Measurements from ENCODE around the gene FAM107B. TPM values are rescaled to one million over a fixed set of nuclear protein-coding genes. Genes with fewer than 3 reads are reported as not detected.

FAM107B gene
- total and polyA plus RNA-seq, 2 of the 8 experiments (the other 6 are each of a cell fraction or from before 2014, with no cell fraction given), result 7.5 to 28.1 TPM

DNA sequence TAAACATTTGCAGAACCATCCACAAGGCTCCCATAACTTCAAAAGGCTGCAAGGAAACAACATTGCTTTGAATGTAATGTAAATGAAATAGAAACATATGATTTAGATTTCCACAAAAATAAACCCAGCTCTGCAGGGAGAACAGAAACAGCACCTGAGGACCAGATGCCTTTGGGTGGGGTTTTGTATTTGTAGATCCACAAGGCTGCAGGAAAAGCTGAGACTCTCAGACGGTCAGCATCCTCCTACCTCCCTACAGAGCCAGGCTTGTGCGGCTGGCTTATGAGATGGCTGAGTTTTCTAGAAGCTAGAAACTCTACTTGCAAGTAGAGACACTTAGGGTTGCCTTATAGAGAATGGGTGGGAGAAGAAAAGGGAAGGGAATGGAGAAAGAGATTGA lies 49.8 kb downstream of the FAM107B start:
- FAIRE-seq (no peak), DNase-seq (ENCODE audit: low read depth in 1 of 2, low spot score in 2 of 2) (no peak)
- H3K4me1 ChIP-seq (replicated peaks in 1 of 4; ENCODE audit: control insufficient read depth in 3 of 4, insufficient read depth in 4 of 4, low read length in 3 of 4), result no peaks in the 10 kb centered on the region
- CTCF ChIA-PET (ENCODE audit: partially characterized antibody), result no interaction called here
- no peak overlapping the region for H3K9ac ChIP-seq (replicated peaks in 1 of 4; ENCODE audit: extremely low read depth in 1 of 4, low read depth in 3 of 4, low read length in 3 of 4)
- H3K79me1 ChIP-seq (ENCODE audit: low read depth, low read length), result no peaks in the 10 kb centered on the region
- H3K14ac ChIP-seq (ENCODE audit: insufficient read length), result no peak overlapping the region
- no peak overlapping the region for H3K27ac ChIP-seq (ENCODE audit: low read depth, low read length)
- TF ChIP-seq FOSL1 (IDR thresholded peaks at IDR 0.05; ENCODE audit: insufficient read depth, low read depth, low read length) (no peak), EZH2 (IDR thresholded peaks at IDR 0.05; ENCODE audit: low read depth, low read length, severe bottlenecking) (no peak), SIRT6 (IDR thresholded peaks at IDR 0.05; ENCODE audit: low read length) (no peak), CREB1 (IDR thresholded peaks at IDR 0.05) (no peak), POLR2AphosphoS5 (IDR thresholded peaks at IDR 0.05; ENCODE audit: low read depth, low read length) (no peak), RBBP5 (IDR thresholded peaks at IDR 0.05; ENCODE audit: borderline replicate concordance, low read depth, low read length) (no peak), RXRA (IDR thresholded peaks at IDR 0.05; ENCODE audit: insufficient read depth, low read depth, low read length) (no peak), TBP (IDR thresholded peaks at IDR 0.05; ENCODE audit: low read depth, low read length) (no peak)
- H3K79me2 ChIP-seq (ENCODE audit: control insufficient read depth in 1 of 2, insufficient read depth in 2 of 2, low read length in 2 of 2), result no peaks in the 10 kb centered on the region
- H3K4me3 ChIP-seq (ENCODE audit: extremely low read depth in 1 of 4, insufficient read depth in 2 of 4, low read depth in 3 of 4, low read length in 4 of 4), result no peak overlapping the region
- no peak overlapping the region for H2BK12ac ChIP-seq (ENCODE audit: low read depth, low read length)
- H4K8ac ChIP-seq (ENCODE audit: extremely low read depth, insufficient read depth, low read length), result no peak overlapping the region
- H3K23ac ChIP-seq (ENCODE audit: insufficient read length), result no peak overlapping the region
- H3K4ac ChIP-seq (replicated peaks; ENCODE audit: insufficient read length, low read depth, low read length), result no peak overlapping the region
- H4K91ac ChIP-seq (replicated peaks; ENCODE audit: insufficient read length, low read length), result no peak overlapping the region
- POLR2A ChIA-PET (ENCODE audit: partially characterized antibody), result no interaction called here
- H2BK20ac ChIP-seq (ENCODE audit: low read length), result no peak overlapping the region
- H3K4me2 ChIP-seq (ENCODE audit: insufficient read depth in 1 of 2, low read depth in 2 of 2, low read length in 2 of 2), result no peak overlapping the region
- no peak overlapping the region for H3K56ac ChIP-seq (replicated peaks; ENCODE audit: insufficient read length, low read depth, low read length)
- H4K5ac ChIP-seq (ENCODE audit: insufficient read length, low read depth, low read length), result no peak overlapping the region
- no peaks in the 10 kb centered on the region for H3K23me2 ChIP-seq (ENCODE audit: low read depth, low read length)
- no peaks in the 10 kb centered on the region for H3K36me3 ChIP-seq (ENCODE audit: control insufficient read depth in 2 of 4, insufficient read depth in 4 of 4, low read length in 3 of 4)
- no peak overlapping the region for H2AFZ ChIP-seq (ENCODE audit: low read length)
- no peak overlapping the region for H2AK5ac ChIP-seq (ENCODE audit: low read depth, low read length)
- H4K20me1 ChIP-seq (replicated peaks in 1 of 2; ENCODE audit: control insufficient read depth in 1 of 2, insufficient read depth in 2 of 2, low read length in 2 of 2), result no peaks in the 10 kb centered on the region
- H2BK120ac ChIP-seq (replicated peaks; ENCODE audit: low read depth, low read length), result no peak overlapping the region
- H3K27me3 ChIP-seq (replicated peaks in 1 of 4; ENCODE audit: control insufficient read depth in 3 of 4, extremely low read depth in 1 of 4, insufficient read depth in 3 of 4, low read length in 3 of 4), result no peaks in the 10 kb centered on the region
- H2BK15ac ChIP-seq (ENCODE audit: low read length), result no peak overlapping the region
- no peak overlapping the region for H2BK5ac ChIP-seq (ENCODE audit: low read depth, low read length)
- no peak overlapping the region for H3K18ac ChIP-seq (ENCODE audit: extremely low read depth, low read length)
- 86% methylated on average over 2 of the region's 2 CpGs; no CpG with 5 or more reads in 1 of the 2 experiments for WGBS, 2 experiments (ENCODE audit: extremely low coverage in 1 of 2, insufficient coverage in 1 of 2, insufficient read length in 1 of 2, insufficient replicate concordance in 2 of 2, low coverage in 1 of 2, low lambda C conversion rate in 2 of 2, missing lambda C conversion rate in 1 of 2)
- no peaks in the 10 kb centered on the region for H3K9me3 ChIP-seq (ENCODE audit: insufficient read depth in 2 of 2, low read depth in 1 of 2, low read length in 1 of 2)

Data from H1 (cell line).